Measurements from ENCODE around the gene P3R3URF.
A peak's percentile ranks its signal among the peaks of the same experiment; 100 is the strongest.
"Not testable (repeated sequence)": the region's sequence is repeated elsewhere in the genome, so short reads cannot be mapped to it uniquely, and the experiment has no call there.

P3R3URF gene

GRCh38 chr1:46176211-46176865, at the start of gene P3R3URF:
Gene P3R3URF, minus strand, starts transcription at chr1:46176488. Its CDS starts 17 bp downstream, at chr1:46176471.
- DNase-seq = no peak

- DNase-seq = no peak
Measured at GRCh38 chr1:46224966-46225365, 48.7 kb upstream of the P3R3URF start.

GRCh38 chr1:46223472-46223943, 47.2 kb upstream of the P3R3URF start:
- DNase-seq = peak; percentile 33

- not testable (repeated sequence) for DNase-seq
Measured at GRCh38 chr1:46223055-46223454, 46.8 kb upstream of the P3R3URF start.

GRCh38 chr1:46221749-46222148, 45.5 kb upstream of the P3R3URF start:
- DNase-seq = no peak

- no peak for DNase-seq
Measured at GRCh38 chr1:46220808-46221207, 44.5 kb upstream of the P3R3URF start.

GRCh38 chr1:46219551-46220520, 43.5 kb upstream of the P3R3URF start:
- DNase-seq = no peak

- DNase-seq = no peak
Measured at GRCh38 chr1:46218443-46218842, 42.2 kb upstream of the P3R3URF start.

- DNase-seq = no peak
Measured at GRCh38 chr1:46215504-46215903, 39.2 kb upstream of the P3R3URF start.

GRCh38 chr1:46211051-46211450, 34.8 kb upstream of the P3R3URF start:
- DNase-seq = no peak

- no peak for DNase-seq
Measured at GRCh38 chr1:46210561-46210960, 34.3 kb upstream of the P3R3URF start.

GRCh38 chr1:46206399-46206798, 30.1 kb upstream of the P3R3URF start:
- DNase-seq = no peak

GRCh38 chr1:46205791-46206190, 29.5 kb upstream of the P3R3URF start:
- no peak for DNase-seq

- no peak for DNase-seq
Measured at GRCh38 chr1:46205141-46205540, 28.9 kb upstream of the P3R3URF start.

- DNase-seq = no peak
Measured at GRCh38 chr1:46204406-46204742, 28.1 kb upstream of the P3R3URF start.

- no peak for DNase-seq
Measured at GRCh38 chr1:46203738-46204405, 27.6 kb upstream of the P3R3URF start.

- DNase-seq = no peak
Measured at GRCh38 chr1:46199233-46199749, 23.0 kb upstream of the P3R3URF start.

GRCh38 chr1:46197964-46198811, 21.9 kb upstream of the P3R3URF start, which contains the start of gene POMGNT1:
Gene POMGNT1, minus strand, starts transcription at chr1:46198434. Its CDS starts 613 bp downstream, at chr1:46197821.
- peak; percentile 14 for DNase-seq

- no peak for DNase-seq
Measured at GRCh38 chr1:46197560-46197963, 21.3 kb upstream of the P3R3URF start.

- DNase-seq = no peak
Measured at GRCh38 chr1:46196609-46197008, 20.3 kb upstream of the P3R3URF start.

GRCh38 chr1:46194641-46195193, 18.4 kb upstream of the P3R3URF start:
- DNase-seq = no peak

Data from KG1 (cell line).